Endothelial cell (in vitro differentiated cells): ENCODE measurements around the gene NRXN3. TPM values are rescaled to one million over a fixed set of nuclear protein-coding genes. Genes with fewer than 3 reads are reported as not detected.

ENCODE experiments used
- DNase-seq: peaks from one replicate; pipeline ENCODE4 v3.0.0; 2021; ENCODE audit warnings: low spot score
- H3K27ac Mint-ChIP-seq: one replicate; pipeline ENCODE4 v1.8.0; 2021; ENCODE audit warnings: mixed read lengths, inconsistent platforms; ENCODE audit not compliant: unreplicated experiment
- H3K27me3 Mint-ChIP-seq: one replicate; pipeline ENCODE4 v1.8.0; 2021; ENCODE audit warnings: mild to moderate bottlenecking, moderate library complexity, mixed read lengths, inconsistent platforms; ENCODE audit not compliant: unreplicated experiment
- H3K36me3 Mint-ChIP-seq: one replicate; pipeline ENCODE4 v1.8.0; 2021; ENCODE audit warnings: mild to moderate bottlenecking, low read depth, mixed read lengths, inconsistent platforms; ENCODE audit not compliant: unreplicated experiment
- H3K4me1 Mint-ChIP-seq: one replicate; pipeline ENCODE4 v1.8.0; 2021; ENCODE audit warnings: mild to moderate bottlenecking, mixed read lengths, inconsistent platforms; ENCODE audit not compliant: unreplicated experiment
- H3K4me3 Mint-ChIP-seq: one replicate; pipeline ENCODE4 v1.8.0; 2021; ENCODE audit warnings: mild to moderate bottlenecking, mixed read lengths, inconsistent platforms; ENCODE audit not compliant: unreplicated experiment
- H3K9me3 Mint-ChIP-seq: one replicate; pipeline ENCODE4 v1.8.0; 2021; ENCODE audit warnings: mixed read lengths, inconsistent platforms; ENCODE audit not compliant: unreplicated experiment
- total RNA-seq: library from RNA; stranded (reverse); fragmentation: NEBNext Ultra II Directional; extraction: Animal tissue kit (Norgen Biotek cat#: 25700); gene quantifications from one replicate; pipeline ENCODE4 v1.2.1, GENCODE V29; 2021; ENCODE audit not compliant: unreplicated experiment
- TF ChIP-seq, protein P1 (sequence below): fragments of 200-600 bp; sonication (generic); IDR thresholded peaks from one replicate; pipeline ENCODE4 v1.5.0; 2021; ENCODE audit warnings: antibody characterized with exemption; ENCODE audit not compliant: unreplicated experiment

Gene NRXN3
- total RNA-seq, 1 donor from 2014 or later: 2.3 TPM

DNA sequence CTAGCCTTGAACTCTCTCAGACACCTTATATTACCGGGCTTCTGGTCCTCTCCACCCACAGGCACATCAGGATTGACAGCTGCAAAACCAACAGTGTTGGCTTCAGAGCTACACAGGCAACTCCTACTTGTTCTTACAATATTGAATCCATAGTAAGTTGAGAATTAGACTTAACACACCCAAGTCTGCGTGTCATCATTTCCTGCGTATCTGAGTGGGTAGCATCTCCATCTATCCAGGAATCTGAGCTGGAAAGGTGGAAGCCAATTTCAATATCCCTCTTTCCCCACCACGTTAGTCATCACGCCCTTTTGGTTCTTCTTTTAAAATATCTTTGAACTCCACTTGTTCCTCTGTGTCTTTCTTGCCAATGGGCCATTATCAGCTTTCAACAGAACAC, 37.2 kb downstream of the NRXN3 start:
- Mint-ChIP-seq H3K27me3 (peaks cover 3% of the 10 kb centered on the region), H3K4me1 (peaks cover 2% of the 10 kb centered on the region)

DNA sequence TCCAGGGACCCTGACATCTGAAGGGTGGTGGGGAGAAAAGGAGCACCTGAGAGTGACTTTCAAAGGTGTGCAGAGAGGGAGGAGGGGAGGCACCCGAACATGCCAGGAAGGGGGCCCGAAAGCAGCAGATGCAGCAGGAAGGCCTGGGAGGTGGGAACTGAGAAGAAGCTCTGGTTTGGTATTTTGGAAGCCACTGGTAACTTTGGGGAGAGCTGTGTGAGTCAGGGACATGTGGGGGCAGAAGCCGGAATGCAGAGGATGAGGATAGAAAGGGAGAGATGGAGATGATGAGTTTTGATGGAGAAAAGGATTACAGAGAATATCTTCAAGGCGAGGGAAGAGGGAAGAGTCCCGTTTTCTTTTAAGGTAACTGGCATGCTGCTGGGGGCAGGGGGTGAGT, 50.1 kb downstream of the NRXN3 start:
- no peaks in the 10 kb centered on the region for H3K27me3 Mint-ChIP-seq

More for the DNA sequence above, 37.2 kb downstream of the NRXN3 start:
- no peak overlapping the region for H3K4me3 Mint-ChIP-seq
- TF ChIP-seq, protein P1, sequence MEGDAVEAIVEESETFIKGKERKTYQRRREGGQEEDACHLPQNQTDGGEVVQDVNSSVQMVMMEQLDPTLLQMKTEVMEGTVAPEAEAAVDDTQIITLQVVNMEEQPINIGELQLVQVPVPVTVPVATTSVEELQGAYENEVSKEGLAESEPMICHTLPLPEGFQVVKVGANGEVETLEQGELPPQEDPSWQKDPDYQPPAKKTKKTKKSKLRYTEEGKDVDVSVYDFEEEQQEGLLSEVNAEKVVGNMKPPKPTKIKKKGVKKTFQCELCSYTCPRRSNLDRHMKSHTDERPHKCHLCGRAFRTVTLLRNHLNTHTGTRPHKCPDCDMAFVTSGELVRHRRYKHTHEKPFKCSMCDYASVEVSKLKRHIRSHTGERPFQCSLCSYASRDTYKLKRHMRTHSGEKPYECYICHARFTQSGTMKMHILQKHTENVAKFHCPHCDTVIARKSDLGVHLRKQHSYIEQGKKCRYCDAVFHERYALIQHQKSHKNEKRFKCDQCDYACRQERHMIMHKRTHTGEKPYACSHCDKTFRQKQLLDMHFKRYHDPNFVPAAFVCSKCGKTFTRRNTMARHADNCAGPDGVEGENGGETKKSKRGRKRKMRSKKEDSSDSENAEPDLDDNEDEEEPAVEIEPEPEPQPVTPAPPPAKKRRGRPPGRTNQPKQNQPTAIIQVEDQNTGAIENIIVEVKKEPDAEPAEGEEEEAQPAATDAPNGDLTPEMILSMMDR: no peak
- H3K27ac Mint-ChIP-seq: no peak overlapping the region
- no peaks in the 10 kb centered on the region for H3K9me3 Mint-ChIP-seq
- H3K36me3 Mint-ChIP-seq: no peaks in the 10 kb centered on the region
- no peak for DNase-seq

DNA sequence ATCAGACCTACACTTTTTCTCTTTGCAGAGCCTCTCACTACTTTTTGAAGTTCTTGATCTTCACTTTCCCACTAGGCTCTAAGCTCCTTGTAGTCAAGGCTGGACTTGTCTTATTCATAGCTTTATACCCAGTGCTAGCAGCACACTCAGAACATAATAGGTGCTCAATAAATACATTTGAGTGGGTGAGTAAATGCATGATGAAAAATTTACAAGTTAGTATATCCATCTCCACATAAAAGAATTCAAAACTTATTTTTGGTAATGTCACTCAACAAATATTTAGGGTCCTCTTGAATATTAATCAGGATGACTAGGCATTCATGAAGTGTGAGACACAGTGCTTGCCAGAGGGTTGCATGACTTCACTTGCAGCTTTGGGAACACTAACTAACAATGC, 52.6 kb downstream of the NRXN3 start:
- no peaks in the 10 kb centered on the region for H3K27me3 Mint-ChIP-seq
- no peaks in the 10 kb centered on the region for H3K9me3 Mint-ChIP-seq
- TF ChIP-seq, protein P1: no peak
- no peak overlapping the region for H3K4me3 Mint-ChIP-seq
- no peak for DNase-seq
- H3K36me3 Mint-ChIP-seq: no peaks in the 10 kb centered on the region
- no peak overlapping the region for H3K27ac Mint-ChIP-seq
- no peaks in the 10 kb centered on the region for H3K4me1 Mint-ChIP-seq

More for the DNA sequence above, 50.1 kb downstream of the NRXN3 start:
- H3K27ac Mint-ChIP-seq: no peak overlapping the region
- H3K4me1 Mint-ChIP-seq: peaks cover 2% of the 10 kb centered on the region
- no peak for DNase-seq
- TF ChIP-seq, protein P1: no peak
- no peaks in the 10 kb centered on the region for H3K9me3 Mint-ChIP-seq
- no peak overlapping the region for H3K4me3 Mint-ChIP-seq
- H3K36me3 Mint-ChIP-seq: no peaks in the 10 kb centered on the region

DNA sequence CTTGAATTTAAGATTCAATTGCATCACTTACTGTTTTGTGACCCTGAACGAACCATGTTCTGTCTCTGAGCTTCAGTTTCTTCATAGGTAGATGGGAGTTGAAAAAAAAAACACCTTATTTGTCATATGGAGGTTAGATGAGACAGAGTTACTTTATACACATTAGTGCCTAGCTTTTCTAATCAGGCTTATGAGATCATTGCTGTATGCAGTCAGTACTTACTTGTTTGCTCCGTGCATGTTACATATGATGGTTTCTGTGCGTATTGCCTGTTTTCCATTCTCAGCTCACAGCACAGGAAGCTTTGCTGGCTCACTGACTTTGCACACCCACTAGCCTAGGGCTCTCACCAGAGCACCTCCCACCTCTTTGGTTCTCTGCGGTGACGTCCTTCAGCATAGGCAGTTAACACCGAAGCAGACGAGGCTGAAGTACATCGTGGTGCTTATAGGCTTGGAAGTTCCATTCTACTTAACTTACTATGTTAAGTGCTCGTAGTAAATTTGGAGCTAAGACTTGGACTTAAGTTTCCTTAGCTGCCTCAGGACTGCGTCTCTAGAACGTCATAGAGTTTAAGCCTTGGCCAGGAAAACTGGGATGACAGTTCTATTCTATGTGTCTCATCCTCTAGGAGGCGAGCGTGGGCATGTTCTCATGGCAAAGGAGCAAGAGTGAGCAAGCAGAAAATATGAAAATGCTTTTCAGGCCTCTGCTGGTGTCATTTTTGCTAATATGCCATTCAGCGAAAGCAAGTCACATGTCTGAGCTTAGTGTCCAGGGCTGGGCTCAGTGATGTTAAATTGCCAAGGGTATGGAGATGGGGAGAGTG, 57.3 kb downstream of the NRXN3 start:
- Mint-ChIP-seq H3K27me3 (no peaks in the 10 kb centered on the region), H3K36me3 (no peaks in the 10 kb centered on the region), H3K9me3 (no peaks in the 10 kb centered on the region), H3K4me1 (no peaks in the 10 kb centered on the region), H3K27ac (no peak overlapping the region), H3K4me3 (no peak overlapping the region)
- DNase-seq: no peak
- TF ChIP-seq, protein P1: no peak

DNA sequence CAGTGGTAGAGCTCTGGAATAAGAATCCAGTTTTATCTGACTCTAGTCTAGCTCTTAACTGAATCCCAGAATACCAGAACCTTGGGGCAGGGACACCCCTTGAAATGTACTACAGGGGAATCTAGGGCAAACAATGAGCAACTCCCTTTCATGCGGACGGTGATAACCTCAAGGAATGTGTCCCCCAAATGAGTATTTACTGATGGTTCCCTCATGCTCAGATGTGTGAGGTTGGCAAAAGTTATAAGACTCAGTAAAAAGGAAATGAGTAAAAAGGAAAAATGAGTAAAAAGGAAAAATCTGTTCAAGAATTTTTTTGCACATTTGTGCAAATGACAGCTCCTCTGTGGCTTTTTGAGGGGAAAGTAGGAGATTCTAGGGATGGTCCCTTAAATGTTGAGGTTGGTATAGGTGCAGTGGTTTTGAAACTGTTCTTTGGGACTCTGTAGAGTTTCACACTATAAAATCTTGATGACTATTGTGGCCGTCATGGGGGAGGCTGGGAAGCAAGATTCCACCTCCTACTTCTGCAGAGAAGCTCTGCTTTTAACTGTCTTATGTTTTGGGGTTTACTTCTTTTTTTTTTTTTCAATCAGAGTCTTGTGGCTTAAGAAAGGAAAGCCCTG, 58.6 kb downstream of the NRXN3 start:
- Mint-ChIP-seq H3K36me3 (no peaks in the 10 kb centered on the region), H3K4me3 (no peak overlapping the region), H3K27me3 (no peaks in the 10 kb centered on the region), H3K4me1 (no peaks in the 10 kb centered on the region), H3K27ac (no peak overlapping the region), H3K9me3 (no peaks in the 10 kb centered on the region)
- TF ChIP-seq, protein P1: no peak
- no peak for DNase-seq
